ENCODE data around the gene SETD1B. TPM values are rescaled to one million over a fixed set of nuclear protein-coding genes. Genes with fewer than 3 reads are reported as not detected.

Gene SETD1B
- total and polyA plus RNA-seq, 2 donors (not counting 3 experiments of a cell fraction or from before 2014, with no cell fraction given): 2.6 to 27.0 TPM

- dilution Hi-C loops (cut with MboI; ENCODE audit: extremely low pct_ligation_motif_present, low sequenced_read_pairs) (no loop called here), intact Hi-C loops (cut with micrococcal nuclease) (no loop called here)
- no peaks in the 10 kb centered on the region for H3K9me1 ChIP-seq (replicated peaks; ENCODE audit: control insufficient read depth, extremely low read depth, insufficient read depth, low read length)
- peaks cover 0 to 8% of the 10 kb centered on the region in 2 experiments for H3K36me3 ChIP-seq (ENCODE audit: control insufficient read depth in 2 of 2, extremely low read depth in 1 of 2, insufficient read depth in 2 of 2, low read length in 2 of 2)
- H3K79me2 ChIP-seq (ENCODE audit: control insufficient read depth, insufficient read depth, low read length): peaks cover 65% of the 10 kb centered on the region
- H3K4me3 ChIP-seq (replicated peaks in 1 of 3; ENCODE audit: insufficient read depth in 1 of 3, low read depth in 1 of 3, low read length in 3 of 3): peak overlapping the region; percentile 41 to 81 (median 79)
- FAIRE-seq (peak; percentile 97), DNase-seq (ENCODE audit: low read depth, low spot score) (peak; percentile 97)
- H3K9ac ChIP-seq (replicated peaks; ENCODE audit: extremely low read depth, insufficient read depth, low read length): peak overlapping the region; percentile 98
- H3K4me1 ChIP-seq (ENCODE audit: control insufficient read depth, extremely low read depth, insufficient read depth, low read length): peaks cover 36% of the 10 kb centered on the region
- POLR2A ChIA-PET: interaction anchor here (0.6 to 3.3 kb wide), 3 partner anchors 8 to 18 kb away, joined by 5 to 20 read pairs (median 8); partner anchors contain the start of gene RHOF
- CTCF ChIA-PET: interaction anchor here (0.6 to 12.8 kb wide), 4 partner anchors 5 to 86 kb away, joined by 3 to 774 read pairs (median 390); partner anchors contain the start of genes PSMD9, RHOF and SETD1B
- H3K27me3 ChIP-seq (ENCODE audit: control insufficient read depth in 2 of 2, insufficient read depth in 2 of 2, low read length in 2 of 2): no peaks in the 10 kb centered on the region
- peak overlapping the region; percentile 87 for H3K4me2 ChIP-seq (ENCODE audit: insufficient read depth, low read length)
- no TSS peak for BruUV-seq (replicated peaks)
- H4K20me1 ChIP-seq (replicated peaks; ENCODE audit: control insufficient read depth, extremely low read depth, insufficient read depth, low read length): no peaks in the 10 kb centered on the region
- no peaks in the 10 kb centered on the region for H3K9me3 ChIP-seq (replicated peaks; ENCODE audit: control insufficient read depth, insufficient read depth, low read length)
- H3K27ac ChIP-seq (ENCODE audit: insufficient read depth, low read depth, low read length): peak overlapping the region; percentile 93
- peak overlapping the region; percentile 10 for H2AFZ ChIP-seq (ENCODE audit: low read depth, low read length)
- TF ChIP-seq, protein P1, sequence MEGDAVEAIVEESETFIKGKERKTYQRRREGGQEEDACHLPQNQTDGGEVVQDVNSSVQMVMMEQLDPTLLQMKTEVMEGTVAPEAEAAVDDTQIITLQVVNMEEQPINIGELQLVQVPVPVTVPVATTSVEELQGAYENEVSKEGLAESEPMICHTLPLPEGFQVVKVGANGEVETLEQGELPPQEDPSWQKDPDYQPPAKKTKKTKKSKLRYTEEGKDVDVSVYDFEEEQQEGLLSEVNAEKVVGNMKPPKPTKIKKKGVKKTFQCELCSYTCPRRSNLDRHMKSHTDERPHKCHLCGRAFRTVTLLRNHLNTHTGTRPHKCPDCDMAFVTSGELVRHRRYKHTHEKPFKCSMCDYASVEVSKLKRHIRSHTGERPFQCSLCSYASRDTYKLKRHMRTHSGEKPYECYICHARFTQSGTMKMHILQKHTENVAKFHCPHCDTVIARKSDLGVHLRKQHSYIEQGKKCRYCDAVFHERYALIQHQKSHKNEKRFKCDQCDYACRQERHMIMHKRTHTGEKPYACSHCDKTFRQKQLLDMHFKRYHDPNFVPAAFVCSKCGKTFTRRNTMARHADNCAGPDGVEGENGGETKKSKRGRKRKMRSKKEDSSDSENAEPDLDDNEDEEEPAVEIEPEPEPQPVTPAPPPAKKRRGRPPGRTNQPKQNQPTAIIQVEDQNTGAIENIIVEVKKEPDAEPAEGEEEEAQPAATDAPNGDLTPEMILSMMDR (IDR thresholded peaks at IDR 0.05; ENCODE audit: extremely low read depth in 1 of 2, insufficient read depth in 1 of 2, low read depth in 1 of 2, low read length in 2 of 2): no peak
- TF ChIP-seq GATA2 (IDR thresholded peaks at IDR 0.05; ENCODE audit: insufficient read depth, insufficient read length, low read depth, low read length) (no peak), POLR2A (IDR thresholded peaks at IDR 0.05; ENCODE audit: low read depth, low read length) (peak; percentile 95), FOS (IDR thresholded peaks at IDR 0.05; ENCODE audit: borderline replicate concordance, insufficient read depth, low read length) (no peak), EZH2 (IDR thresholded peaks at IDR 0.05; ENCODE audit: borderline replicate concordance, low read depth, low read length, severe bottlenecking) (no peak), MYC (IDR thresholded peaks at IDR 0.05; ENCODE audit: low read depth, low read length) (no peak), JUN (IDR thresholded peaks at IDR 0.05; ENCODE audit: borderline replicate concordance, insufficient read depth, insufficient read length, low read depth) (no peak), POLR2AphosphoS5 (IDR thresholded peaks at IDR 0.05; ENCODE audit: insufficient read depth, low read depth, low read length) (peak; percentile 59)
- TF ChIP-seq, protein P2, sequence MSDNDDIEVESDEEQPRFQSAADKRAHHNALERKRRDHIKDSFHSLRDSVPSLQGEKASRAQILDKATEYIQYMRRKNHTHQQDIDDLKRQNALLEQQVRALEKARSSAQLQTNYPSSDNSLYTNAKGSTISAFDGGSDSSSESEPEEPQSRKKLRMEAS (IDR thresholded peaks at IDR 0.05; ENCODE audit: insufficient read depth, insufficient read length): no peak
These were observed 738 bp upstream of the SETD1B start for GRCh38 chr12:121802843-121803698.

Measured in endothelial cell of umbilical vein (primary cell).